ENCODE data around the gene CCDC136.

- TF ChIP-seq CTCF (optimal IDR thresholded peaks at IDR 0.05 in 1 of 3, IDR thresholded peaks at IDR 0.05 in 1 of 3, conservative IDR thresholded peaks at IDR 0.05 in 1 of 3; ENCODE audit: extremely low read depth in 1 of 3, insufficient read depth in 2 of 3, low read length in 3 of 3) (no peak), EZH2 (IDR thresholded peaks at IDR 0.05; ENCODE audit: low read length) (no peak)
Observed at GRCh38 chr7:128774921-128775320, 16.8 kb upstream of the CCDC136 start.

Data from keratinocyte (primary cell).